Trophoblast cell (in vitro differentiated cells and primary cell): ENCODE measurements around the gene CBLIF.

Source experiments
- DNase-seq, 2 donors: peaks; one replicate each; pipeline ENCODE4 v3.0.0-alpha.2; 2016
- H2AFZ ChIP-seq: 2 replicates; pipeline ENCODE4 v1.6.1; 2013; ENCODE audit warnings: low read length, moderate library complexity, mild to moderate bottlenecking; ENCODE audit not compliant: insufficient read depth, poor library complexity
- H2AK5ac ChIP-seq: 2 replicates; pipeline ENCODE4 v1.6.1; 2013; ENCODE audit warnings: mild to moderate bottlenecking, low read length
- H2BK120ac ChIP-seq: 2 replicates; pipeline ENCODE4 v1.6.1; 2013; ENCODE audit warnings: low read length, mild to moderate bottlenecking, moderate library complexity; ENCODE audit not compliant: insufficient read depth, poor library complexity
- H2BK12ac ChIP-seq: 2 replicates; pipeline ENCODE4 v1.6.1; 2013; ENCODE audit warnings: mild to moderate bottlenecking, low read length, moderate library complexity
- H2BK5ac ChIP-seq: 2 replicates; pipeline ENCODE4 v1.6.1; 2013; ENCODE audit warnings: low read length, low read depth, moderate library complexity, mild to moderate bottlenecking; ENCODE audit not compliant: poor library complexity
- H3K14ac ChIP-seq: 2 replicates; pipeline ENCODE4 v1.6.1; 2013; ENCODE audit warnings: mild to moderate bottlenecking, low read length
- H3K18ac ChIP-seq: 2 replicates; pipeline ENCODE4 v1.6.1; 2013; ENCODE audit warnings: mild to moderate bottlenecking, low read length
- H3K23ac ChIP-seq: 2 replicates; pipeline ENCODE4 v1.6.1; 2013; ENCODE audit warnings: low read length
- H3K27ac ChIP-seq: 2 replicates; pipeline ENCODE4 v1.5.1; 2013; ENCODE audit warnings: low read depth, mild to moderate bottlenecking, inconsistent platforms, low read length, moderate library complexity
- H3K27me3 ChIP-seq: 2 replicates; pipeline ENCODE4 v1.6.1; 2013; ENCODE audit warnings: inconsistent platforms, mild to moderate bottlenecking, low read length, moderate library complexity; ENCODE audit not compliant: insufficient read depth
- H3K36me3 ChIP-seq, 2 experiments: 1 replicate in 1 of 2; 2 replicates in 1 of 2; pipeline ENCODE4 v1.6.1; 2013; ENCODE audit warnings: low read length in 2 of 2, mild to moderate bottlenecking in 2 of 2, moderate library complexity in 1 of 2; ENCODE audit not compliant: insufficient read depth in 2 of 2, control insufficient read depth in 1 of 2
- H3K4ac ChIP-seq: 2 replicates; pipeline ENCODE4 v1.6.1; 2013; ENCODE audit warnings: low read depth, mild to moderate bottlenecking, low read length, moderate library complexity
- H3K4me1 ChIP-seq, 2 experiments: 1 replicate in 1 of 2; 2 replicates in 1 of 2; pipeline ENCODE4 v1.6.1; 2013; ENCODE audit warnings: low read length in 2 of 2, mild to moderate bottlenecking in 2 of 2, moderate library complexity in 1 of 2; ENCODE audit not compliant: insufficient read depth in 2 of 2, control insufficient read depth in 1 of 2
- H3K4me2 ChIP-seq: 2 replicates; pipeline ENCODE4 v1.6.1; 2013; ENCODE audit warnings: inconsistent platforms, mild to moderate bottlenecking, low read length, moderate library complexity
- H3K4me3 ChIP-seq: 2 replicates; pipeline ENCODE4 v1.5.1; 2013; ENCODE audit warnings: mild to moderate bottlenecking, low read depth, low read length, inconsistent platforms
- H3K79me1 ChIP-seq: one replicate; pipeline ENCODE4 v1.6.1; 2013; ENCODE audit warnings: low read length
- H3K79me2 ChIP-seq: 2 replicates; pipeline ENCODE4 v1.6.1; 2013; ENCODE audit warnings: low read length, mild to moderate bottlenecking; ENCODE audit not compliant: control insufficient read depth, insufficient read depth, poor library complexity
- H3K9ac ChIP-seq: 2 replicates; pipeline ENCODE4 v1.6.1; 2013; ENCODE audit warnings: mild to moderate bottlenecking, low read length
- H3K9me3 ChIP-seq: 2 replicates; pipeline ENCODE4 v1.6.1; 2013; ENCODE audit warnings: low read depth, mild to moderate bottlenecking, control low read depth, inconsistent platforms, low read length; ENCODE audit not compliant: insufficient read depth
- H4K12ac ChIP-seq: 2 replicates; pipeline ENCODE4 v1.6.1; 2013; ENCODE audit warnings: low read depth, mild to moderate bottlenecking, low read length, moderate library complexity
- H4K8ac ChIP-seq: 2 replicates; pipeline ENCODE4 v1.6.1; 2013; ENCODE audit warnings: low read depth, mild to moderate bottlenecking, low read length, moderate library complexity
- H4K91ac ChIP-seq: one replicate; pipeline ENCODE4 v1.6.1; 2013; ENCODE audit warnings: low read depth, mild to moderate bottlenecking, low read length, moderate library complexity
- WGBS: extraction: QIAGEN DNeasy Blood & Tissue Kit; methylation state at CpG from one replicate; pipeline ENCODE4 v1.1.7; 2013; ENCODE audit warnings: missing lambda C conversion rate; ENCODE audit not compliant: insufficient read length, insufficient coverage; ENCODE audit errors: extremely low coverage; 5-methylcytosine and 5-hydroxymethylcytosine counted together

CBLIF gene

GRCh38 chr11:59779487-59779886 is 65.8 kb downstream of the CBLIF start:
- Histone ChIP-seq H2BK12ac (no peak overlapping the region), H3K4me2 (no peak overlapping the region), H2AFZ (no peak overlapping the region), H3K4me1 (no peaks in the 10 kb centered on the region), H3K14ac (no peak overlapping the region), H3K36me3 (peaks cover 7 to 34% of the 10 kb centered on the region in 2 experiments), H4K8ac (no peak overlapping the region), H2BK120ac (no peak overlapping the region), H3K4me3 (no peak overlapping the region), H3K27ac (no peak overlapping the region), H3K9ac (no peak overlapping the region), H2AK5ac (no peak overlapping the region), H3K27me3 (no peaks in the 10 kb centered on the region), H3K79me2 (no peaks in the 10 kb centered on the region), H3K79me1 (no peaks in the 10 kb centered on the region), H3K18ac (no peak overlapping the region), H2BK5ac (no peak overlapping the region), H3K9me3 (peaks cover 2% of the 10 kb centered on the region), H4K12ac (no peak overlapping the region), H3K23ac (no peak overlapping the region), H4K91ac (no peak overlapping the region), H3K4ac (no peak overlapping the region)
- WGBS: no CpG with 5 or more reads among the region's 1 CpG
- DNase-seq: no peak
